Left lobe of liver (tissue), 2 donors: ENCODE data around the gene IL17C. TPM values are rescaled to one million over a fixed set of nuclear protein-coding genes. Genes with fewer than 3 reads are reported as not detected.

Source experiments
- ATAC-seq: fragments of 200-7000 bp; cut with Tn5 transposase; one replicate; pipeline ENCODE4 v1.9.1; 2020; ENCODE audit warnings: mild to moderate bottlenecking, moderate library complexity
- DNase-seq: peaks from one replicate; pipeline ENCODE4 v3.0.0-alpha.2; 2020; ENCODE audit warnings: low spot score
- total RNA-seq: library from RNA; stranded (reverse); gene quantifications from one replicate; pipeline ENCODE4 v1.2.1, GENCODE V29; 2021
- donor health status: DM: no; HTN: no; CAD: no; lungs with moderate emphysema.
- donor health status: DM: no; HTN: yes; CAD: no.

The IL17C gene
- total RNA-seq, 1 donor from 2014 or later, result not detected

DNA sequence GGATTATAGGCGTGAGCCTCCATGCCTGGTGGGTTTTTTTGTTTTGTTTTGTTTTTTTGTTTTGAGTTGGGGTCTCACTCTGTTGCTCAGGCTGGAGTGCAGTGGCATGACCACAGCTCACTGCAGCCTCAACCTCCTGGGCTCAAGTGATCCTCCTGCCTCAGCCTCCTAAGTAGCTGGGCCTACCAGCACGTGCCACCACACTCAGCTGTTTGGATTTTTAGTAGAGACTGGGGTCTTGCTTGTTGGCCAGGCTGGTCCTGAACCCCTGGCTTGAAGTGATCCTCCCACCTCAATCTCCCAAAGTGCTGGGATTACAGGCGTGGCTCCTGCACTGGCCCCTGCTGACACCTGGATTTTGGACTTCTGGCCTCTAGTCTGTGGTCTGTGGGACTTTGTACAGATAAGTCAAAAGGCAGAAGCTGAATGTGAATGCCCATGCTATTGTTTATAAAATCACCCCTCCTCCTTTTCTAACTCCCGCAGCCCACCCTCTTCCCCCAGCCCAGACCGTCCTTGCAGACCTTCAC is 42.2 kb downstream of the IL17C start:
- ATAC-seq, result no peak
- no peak for DNase-seq

DNA sequence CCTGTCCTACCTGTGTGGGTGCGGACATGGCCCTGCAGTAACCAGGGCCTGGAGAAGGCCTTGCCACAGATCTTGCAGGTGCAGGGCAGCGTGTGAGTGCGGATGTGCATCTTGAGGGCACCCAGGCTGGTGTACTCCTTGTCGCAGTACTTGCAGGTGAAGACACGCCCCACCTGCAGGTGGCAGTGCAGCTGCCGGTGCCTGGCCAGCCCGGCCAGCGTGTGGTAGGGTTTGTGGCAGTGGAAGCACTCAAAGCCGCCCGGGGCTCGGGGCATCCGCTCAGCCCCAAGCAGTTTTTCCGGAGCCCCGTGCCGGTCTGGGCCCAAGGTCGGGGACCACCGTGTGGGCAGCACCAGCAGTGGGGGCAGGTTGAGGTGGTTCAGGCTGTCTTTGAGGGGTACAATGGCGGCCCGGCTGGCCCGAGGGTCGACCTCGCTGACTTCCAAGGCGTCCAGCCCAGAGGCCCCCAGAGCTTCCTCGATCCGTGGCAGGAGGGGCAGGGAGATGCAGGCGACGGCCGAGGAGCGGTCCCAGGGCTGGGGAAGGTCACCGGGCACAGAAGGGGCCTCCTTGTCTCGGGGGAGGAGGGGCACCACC is 42.8 kb downstream of the IL17C start:
- DNase-seq (no peak), ATAC-seq (peak; percentile 81)

DNA sequence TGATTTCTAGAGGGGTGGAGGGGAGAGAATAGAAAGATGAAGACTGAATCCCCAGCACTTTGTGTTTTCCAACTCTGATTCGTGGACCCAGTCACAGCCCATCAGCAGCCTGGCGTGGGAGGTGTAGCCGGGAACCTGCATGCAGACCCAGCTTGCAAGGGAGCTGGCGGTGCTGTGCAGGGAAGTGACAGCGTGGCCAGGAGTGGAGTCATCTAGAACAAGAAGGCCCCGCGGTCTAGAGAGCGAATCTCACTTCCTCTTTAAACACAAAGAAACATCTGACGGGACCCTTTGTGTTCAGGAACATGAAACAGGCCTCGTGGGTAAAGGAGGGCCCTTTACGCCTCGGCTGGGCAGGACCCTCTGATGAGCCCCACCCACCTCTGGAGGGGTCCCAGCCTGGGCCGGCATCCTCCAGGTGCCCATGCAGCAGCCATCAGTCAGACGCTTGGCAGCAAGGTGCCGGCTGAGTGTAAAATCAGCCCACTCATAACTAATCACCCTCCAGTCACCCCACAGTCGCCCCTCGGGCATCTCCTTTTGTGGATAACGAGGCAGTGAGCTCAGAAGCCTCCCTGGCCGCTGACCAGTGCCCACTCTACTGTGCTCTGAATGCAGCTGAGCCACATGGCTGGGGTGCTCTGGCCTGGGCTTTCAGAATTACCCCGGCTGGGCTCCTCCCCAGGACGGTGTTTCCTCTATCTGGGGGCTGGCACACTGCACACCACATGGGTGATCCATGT is 43.5 kb downstream of the IL17C start:
- DNase-seq (no peak), ATAC-seq (no peak)

DNA sequence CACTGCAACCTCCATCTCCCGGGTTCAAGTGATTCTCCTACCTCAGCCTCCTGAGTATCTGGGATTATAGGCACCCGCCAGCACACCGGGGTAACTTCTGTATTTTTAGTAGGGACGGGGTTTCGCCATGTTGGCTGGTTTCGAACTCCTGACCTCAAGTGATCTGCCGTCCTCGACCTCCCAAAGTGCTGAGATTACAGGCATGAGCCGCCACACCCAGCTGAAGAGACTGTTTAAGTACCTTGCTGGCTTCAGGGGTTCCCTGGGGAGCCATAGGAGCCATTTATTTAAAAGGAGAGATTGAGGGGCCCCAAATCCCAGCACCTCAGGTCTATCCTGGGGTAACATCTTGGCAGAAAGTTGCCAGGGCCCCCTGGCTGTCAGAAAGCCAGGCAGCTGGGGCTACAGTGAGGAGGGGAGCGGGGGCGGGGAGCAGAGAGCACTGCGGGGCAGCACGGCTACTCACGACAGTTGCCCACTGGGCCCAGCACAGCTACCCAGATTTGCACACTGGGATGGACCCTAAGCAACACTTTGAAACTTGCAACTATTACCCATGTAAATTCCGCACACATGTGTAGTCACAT is 46.3 kb downstream of the IL17C start:
- ATAC-seq, result no peak
- DNase-seq, result no peak

DNA sequence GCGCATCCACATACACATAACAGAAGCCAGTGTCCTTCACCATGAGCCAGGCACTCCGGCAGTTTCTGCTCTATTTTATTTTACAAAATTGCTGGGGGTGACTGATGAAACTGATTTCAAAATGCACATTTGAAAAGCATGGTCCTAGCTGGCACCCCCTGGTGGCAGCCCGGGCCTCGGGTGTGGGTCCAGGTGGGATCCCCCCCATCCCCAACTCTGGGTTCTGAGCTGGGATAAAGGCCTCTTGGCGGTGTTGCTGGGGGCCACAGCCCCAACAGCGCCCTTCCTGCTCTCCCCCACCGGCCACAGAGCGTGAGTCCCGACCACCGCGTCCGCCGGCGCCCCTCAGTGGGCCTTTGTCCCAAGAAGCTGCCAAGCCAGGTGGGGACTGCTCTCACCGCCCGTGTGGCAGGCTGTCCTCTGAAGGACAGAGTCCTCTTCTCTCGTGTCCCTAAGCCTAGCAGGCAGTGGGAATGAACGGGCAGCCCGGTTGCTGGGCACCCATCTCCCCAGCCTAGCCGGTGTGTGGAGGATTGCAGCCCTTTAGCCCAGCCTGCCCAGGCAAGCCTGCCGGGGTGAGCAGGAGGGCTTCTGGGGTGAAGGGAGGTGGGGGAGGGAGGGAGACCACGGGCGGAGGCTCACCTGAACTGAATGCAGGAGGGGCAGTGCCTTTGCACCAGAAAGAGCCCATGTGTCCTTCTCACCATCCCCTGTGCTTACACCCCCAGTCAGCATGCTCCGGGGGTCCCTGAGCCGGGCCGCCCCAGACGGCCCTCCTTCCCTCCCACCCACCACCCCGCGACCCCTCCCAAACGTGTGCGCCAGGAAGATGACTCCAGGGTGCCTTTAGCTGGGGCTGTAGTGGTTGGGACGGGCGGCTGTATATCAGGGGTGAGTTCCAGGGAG is 47.0 kb downstream of the IL17C start:
- ATAC-seq (peak; percentile 22), DNase-seq (no peak)

DNA sequence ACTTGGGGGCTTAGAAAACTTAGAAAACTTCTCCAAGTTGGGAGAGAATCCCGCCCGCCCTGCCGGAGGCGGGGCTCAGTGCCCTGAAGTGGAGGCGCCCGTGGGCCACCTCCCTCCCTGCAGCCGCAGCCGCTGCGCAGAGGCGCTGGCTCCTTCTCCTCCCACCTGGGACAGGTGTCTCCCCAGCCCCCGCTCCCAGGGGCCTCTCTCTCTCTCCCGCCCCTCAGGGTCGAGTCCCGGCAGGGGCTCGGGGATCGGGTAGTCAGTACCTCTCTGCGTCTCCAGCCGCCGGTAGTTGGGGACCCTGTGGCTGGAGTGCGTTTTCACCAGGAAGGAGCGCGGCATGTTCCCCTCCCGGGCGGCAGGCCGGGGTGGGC is 47.7 kb downstream of the IL17C start:
- no peak for DNase-seq
- peak; percentile 49 for ATAC-seq

DNA sequence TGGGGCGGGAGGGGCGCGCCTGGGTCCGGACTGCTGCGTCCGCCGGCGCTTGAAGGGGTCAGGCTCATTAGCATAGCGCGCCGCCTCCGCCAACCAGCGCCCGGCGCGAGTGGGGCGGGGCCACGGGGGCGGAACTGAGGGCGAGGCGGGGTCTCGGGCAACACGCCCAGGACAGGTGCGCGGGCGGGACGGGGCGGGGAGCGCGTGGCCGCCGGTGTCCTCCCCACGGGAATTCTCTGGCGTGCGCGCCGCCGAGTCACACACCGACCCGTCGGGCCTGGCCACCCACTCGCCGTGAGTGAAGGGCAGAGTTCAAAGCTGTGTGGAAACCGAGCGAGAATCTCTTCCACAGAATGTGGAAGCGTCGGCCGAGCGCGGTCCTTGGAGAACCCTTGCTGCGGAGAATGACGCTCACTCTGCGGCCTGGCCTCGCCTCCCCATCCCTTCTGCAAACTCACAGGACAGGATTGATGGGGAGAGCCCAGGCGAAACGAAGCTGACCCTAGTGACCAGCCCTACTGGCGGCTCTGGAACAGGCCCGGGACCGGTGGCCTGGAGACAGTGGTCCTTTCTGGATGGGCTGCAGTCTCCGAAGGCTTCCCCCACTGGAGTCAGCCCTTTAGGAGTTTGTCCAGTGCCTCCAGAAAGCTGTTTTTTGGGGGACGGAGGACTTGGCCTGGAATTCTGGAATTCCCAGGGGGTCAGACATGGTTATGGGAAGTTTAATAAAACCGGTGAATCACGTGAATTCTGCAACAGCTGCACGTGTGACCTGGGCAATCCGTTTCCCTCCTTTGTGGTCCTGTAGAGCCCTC is 48.3 kb downstream of the IL17C start, which contains the start of gene SNAI3:
TSS of gene SNAI3 (minus strand) at position 69 of the 815 bp plus-strand sequence. CDS start 101 bp downstream, outside the sequence.
- ATAC-seq (peak; percentile 93), DNase-seq (peak; percentile 91)

DNA sequence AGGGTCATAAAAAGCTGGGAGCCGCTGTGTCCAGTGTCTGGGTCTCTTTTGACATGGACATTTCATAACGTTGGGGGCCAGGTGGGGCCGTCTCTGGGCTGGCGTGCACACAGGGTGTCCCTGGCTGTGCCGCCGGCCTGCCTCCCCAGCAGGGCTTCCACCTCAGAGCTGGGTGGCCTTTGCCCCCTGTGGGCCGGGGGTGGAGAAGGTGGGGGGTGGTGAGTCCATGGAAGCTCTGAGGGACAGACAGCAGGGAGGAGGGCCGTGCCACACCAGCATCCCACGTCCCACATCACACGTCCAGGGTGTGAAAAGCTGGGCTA is 48.8 kb downstream of the IL17C start:
- no peak for DNase-seq
- no peak for ATAC-seq

DNA sequence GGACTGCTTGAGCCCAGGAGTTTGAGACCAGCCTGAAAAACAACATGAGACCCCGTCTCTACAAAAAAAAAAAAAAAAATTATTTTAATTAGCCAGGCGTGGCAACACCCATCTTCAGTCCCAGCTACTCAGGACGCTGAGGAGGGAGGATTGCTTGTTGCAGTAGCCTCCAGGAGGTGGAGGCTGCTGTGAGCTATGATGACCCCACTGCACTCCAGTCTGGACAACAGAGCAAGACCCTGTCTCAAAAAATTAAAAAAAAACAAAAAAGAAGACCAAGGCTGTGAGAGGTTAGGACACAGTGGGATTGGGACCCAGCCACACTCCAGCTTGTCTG is 49.3 kb downstream of the IL17C start:
- ATAC-seq (no peak), DNase-seq (no peak)

DNA sequence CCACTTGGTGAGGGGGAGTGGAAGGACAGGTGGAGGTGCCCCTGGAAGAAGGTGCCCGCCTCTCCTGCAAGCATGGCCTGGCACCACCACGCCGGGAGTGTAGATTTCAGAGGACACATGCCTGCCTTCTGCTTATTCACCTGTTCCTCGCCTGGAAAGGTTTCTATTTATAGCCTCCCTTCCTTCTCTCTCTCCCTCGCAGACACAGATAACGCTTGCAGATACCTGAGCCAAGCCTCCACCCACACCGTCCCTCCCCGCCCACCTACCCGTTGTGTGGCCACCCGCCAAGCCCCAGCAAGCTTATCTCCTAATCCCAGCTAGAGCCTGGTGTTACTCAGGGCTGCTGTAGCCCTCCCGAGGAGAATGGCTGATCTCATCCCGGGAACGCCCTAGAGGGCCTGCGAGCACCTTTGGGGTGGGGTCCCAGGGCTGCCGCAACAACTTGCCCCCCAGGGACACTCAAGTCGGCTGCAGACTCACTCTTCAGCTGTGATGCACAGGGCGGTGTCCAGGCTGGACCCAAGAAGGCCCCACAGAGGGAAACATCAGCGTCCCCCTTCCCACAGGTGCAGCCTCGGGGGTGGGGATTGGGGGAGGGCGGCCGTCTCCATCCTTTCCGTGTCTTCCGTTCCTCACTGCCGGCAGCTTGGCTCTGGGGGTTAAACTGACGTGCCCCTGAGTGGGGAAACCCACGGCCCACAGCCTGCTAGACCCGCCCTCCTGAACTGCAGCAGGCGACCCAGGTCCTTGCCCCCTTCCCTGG is 49.8 kb downstream of the IL17C start:
- ATAC-seq, result peak; percentile 11
- no peak for DNase-seq

Other genes starting within 250 kb of the IL17C start
- gene ZFPM1, start 185.3 kb upstream of the IL17C start, total RNA-seq, result 14.6 TPM
- 18.1 TPM for gene ZC3H18, start 68.2 kb upstream of the IL17C start, total RNA-seq
- gene CYBA, start 12.5 kb downstream of the IL17C start, total RNA-seq, result 32.5 TPM
- gene MVD, start 24.5 kb downstream of the IL17C start, total RNA-seq, result 16.2 TPM
- gene SNAI3, start 47.9 kb downstream of the IL17C start, total RNA-seq, result 0.43 TPM
- 10.4 TPM for gene RNF166, start 67.8 kb downstream of the IL17C start, total RNA-seq
- 8.3 TPM for gene CTU2, start 67.9 kb downstream of the IL17C start, total RNA-seq
- 67.8 TPM for gene PIEZO1, start 146.6 kb downstream of the IL17C start, total RNA-seq
- 0.50 TPM for gene CDT1, start 165.2 kb downstream of the IL17C start, total RNA-seq
- gene APRT, start 173.4 kb downstream of the IL17C start, total RNA-seq, result 68.9 TPM
- gene GALNS, start 218.4 kb downstream of the IL17C start, total RNA-seq, result 23.1 TPM
- 20.2 TPM for gene TRAPPC2L, start 218.6 kb downstream of the IL17C start, total RNA-seq
- 0.23 TPM for gene PABPN1L, start 228.1 kb downstream of the IL17C start, total RNA-seq